ENCODE data around the gene TTPAL. TPM values are rescaled to one million over a fixed set of nuclear protein-coding genes. Genes with fewer than 3 reads are reported as not detected.

TTPAL gene
- total and polyA plus RNA-seq, 3 donors from 2014 or later, result 9.8 to 13.1 (median 12.0) TPM

GRCh38 chr20:44430270-44431065 lies 45.2 kb upstream of the TTPAL start:
- H3K4me1 ChIP-seq, result peaks cover 4% of the 10 kb centered on the region
- no peak for DNase-seq
- H3K36me3 ChIP-seq (ENCODE audit: low read depth, missing control alignments), result no peaks in the 10 kb centered on the region
- 88 to 93% methylated on average over 7 of the region's 7 CpGs for WGBS, 2 donors
- H3K4me3 ChIP-seq, result no peak overlapping the region
- TF ChIP-seq POLR2A (IDR thresholded peaks at IDR 0.05) (no peak), CTCF (IDR thresholded peaks at IDR 0.05) (no peak)
- intact Hi-C loops (cut with DNase I; ENCODE audit: low total_unique reads), result no loop called here
- no peaks in the 10 kb centered on the region for H3K9me3 ChIP-seq
- no peak overlapping the region for H3K27ac ChIP-seq
- no peaks in the 10 kb centered on the region for H3K27me3 ChIP-seq

GRCh38 chr20:44431118-44431501 lies 44.6 kb upstream of the TTPAL start:
- peaks cover 4% of the 10 kb centered on the region for H3K4me1 ChIP-seq
- H3K9me3 ChIP-seq, result no peaks in the 10 kb centered on the region
- DNase-seq, result peak; percentile 29
- no peaks in the 10 kb centered on the region for H3K36me3 ChIP-seq (ENCODE audit: low read depth, missing control alignments)
- TF ChIP-seq POLR2A (IDR thresholded peaks at IDR 0.05) (no peak), CTCF (IDR thresholded peaks at IDR 0.05) (no peak)
- intact Hi-C loops (cut with DNase I; ENCODE audit: low total_unique reads), result no loop called here
- no peak overlapping the region for H3K27ac ChIP-seq
- WGBS, 2 donors, result 41 to 60% methylated on average over 4 of the region's 4 CpGs
- H3K4me3 ChIP-seq, result no peak overlapping the region
- no peaks in the 10 kb centered on the region for H3K27me3 ChIP-seq

GRCh38 chr20:44431502-44432234 lies 44.0 kb upstream of the TTPAL start:
- intact Hi-C loops (cut with DNase I; ENCODE audit: low total_unique reads), result no loop called here
- WGBS, 2 donors, result 59 to 71% methylated on average over 9 to 11 of the region's 11 CpGs
- DNase-seq, result no peak

GRCh38 chr20:44432618-44433577 lies 42.8 kb upstream of the TTPAL start:
- Histone ChIP-seq H3K27me3 (no peaks in the 10 kb centered on the region), H3K36me3 (ENCODE audit: low read depth, missing control alignments) (no peaks in the 10 kb centered on the region), H3K27ac (no peak overlapping the region), H3K4me3 (no peak overlapping the region), H3K4me1 (peaks cover 4% of the 10 kb centered on the region), H3K9me3 (no peaks in the 10 kb centered on the region)
- intact Hi-C loops (cut with DNase I; ENCODE audit: low total_unique reads), result no loop called here
- 83% methylated on average over 8 of the region's 8 CpGs for WGBS, 2 donors
- DNase-seq, result no peak
- no peak for TF ChIP-seq POLR2A (IDR thresholded peaks at IDR 0.05)
- TF ChIP-seq CTCF (IDR thresholded peaks at IDR 0.05), result no peak

More at GRCh38 chr20:44431502-44432234, 44.0 kb upstream of the TTPAL start:
- Histone ChIP-seq H3K27me3 (no peaks in the 10 kb centered on the region), H3K4me1 (peaks cover 4% of the 10 kb centered on the region), H3K4me3 (no peak overlapping the region), H3K9me3 (no peaks in the 10 kb centered on the region), H3K36me3 (ENCODE audit: low read depth, missing control alignments) (no peaks in the 10 kb centered on the region), H3K27ac (no peak overlapping the region)
- TF ChIP-seq CTCF (IDR thresholded peaks at IDR 0.05) (no peak), POLR2A (IDR thresholded peaks at IDR 0.05) (no peak)

All from testis (tissue), 3 donors.